Loucy (cell line): Measurements from ENCODE around the gene TMEM135.

ENCODE experiments used
- CTCF ChIP-seq: fragments of 200-600 bp; sonication (generic); conservative IDR thresholded peaks from 2 replicates; pipeline ENCODE4 v1.5.1; 2014; ENCODE audit warnings: mild to moderate bottlenecking, antibody characterized with exemption, low read length
- EZH2phosphoT487 ChIP-seq: fragments of 200-600 bp; IDR thresholded peaks from 2 replicates; pipeline ENCODE4 v1.6.1; 2018; ENCODE audit warnings: antibody characterized with exemption, mild to moderate bottlenecking, moderate library complexity, borderline replicate concordance

- no peak for TF ChIP-seq CTCF
- TF ChIP-seq EZH2phosphoT487, result no peak
Measured at GRCh38 chr11:86988351-86988881, 49.3 kb upstream of the TMEM135 start.
